ENCODE measurements around the gene SLC9A1.

SLC9A1 gene

GRCh38 chr1:27071049-27071416 is 83.9 kb downstream of the SLC9A1 start:
- DNase-seq (ENCODE audit: insufficient read length, low spot score) = no peak
- TF ChIP-seq POLR2A (IDR thresholded peaks at IDR 0.05; ENCODE audit: low read depth, low read length) = no peak
- no peak for FAIRE-seq

GRCh38 chr1:27070390-27071048 is 84.4 kb downstream of the SLC9A1 start:
- no peak for FAIRE-seq
- no peak for DNase-seq (ENCODE audit: insufficient read length, low spot score)
- no peak for TF ChIP-seq POLR2A (IDR thresholded peaks at IDR 0.05; ENCODE audit: low read depth, low read length)

- FAIRE-seq (no peak), DNase-seq (ENCODE audit: insufficient read length, low spot score) (no peak)
- no peak for TF ChIP-seq POLR2A (IDR thresholded peaks at IDR 0.05; ENCODE audit: low read depth, low read length)
Measured at GRCh38 chr1:27068922-27069321, 86.0 kb downstream of the SLC9A1 start.

- no peak for DNase-seq (ENCODE audit: insufficient read length, low spot score)
- no peak for FAIRE-seq
- TF ChIP-seq POLR2A (IDR thresholded peaks at IDR 0.05; ENCODE audit: low read depth, low read length) = no peak
Measured at GRCh38 chr1:27065999-27066630, 88.8 kb downstream of the SLC9A1 start.

- no peak for DNase-seq (ENCODE audit: insufficient read length, low spot score)
- no peak for TF ChIP-seq POLR2A (IDR thresholded peaks at IDR 0.05; ENCODE audit: low read depth, low read length)
- FAIRE-seq = no peak
Measured at GRCh38 chr1:27060891-27061290, 94.0 kb downstream of the SLC9A1 start.

- FAIRE-seq = no peak
- no peak for TF ChIP-seq POLR2A (IDR thresholded peaks at IDR 0.05; ENCODE audit: low read depth, low read length)
- DNase-seq (ENCODE audit: insufficient read length, low spot score) = no peak
Measured at GRCh38 chr1:27058966-27059669, 95.8 kb downstream of the SLC9A1 start.

GRCh38 chr1:27057801-27058625 is 96.9 kb downstream of the SLC9A1 start:
- FAIRE-seq (no peak), DNase-seq (ENCODE audit: insufficient read length, low spot score) (no peak)
- TF ChIP-seq POLR2A (IDR thresholded peaks at IDR 0.05; ENCODE audit: low read depth, low read length) = no peak

GRCh38 chr1:27057389-27057788 is 97.5 kb downstream of the SLC9A1 start:
- FAIRE-seq (no peak), DNase-seq (ENCODE audit: insufficient read length, low spot score) (no peak)
- no peak for TF ChIP-seq POLR2A (IDR thresholded peaks at IDR 0.05; ENCODE audit: low read depth, low read length)

GRCh38 chr1:27053977-27054753 is 100.8 kb downstream of the SLC9A1 start:
- DNase-seq (ENCODE audit: insufficient read length, low spot score) (no peak), FAIRE-seq (no peak)
- TF ChIP-seq POLR2A (IDR thresholded peaks at IDR 0.05; ENCODE audit: low read depth, low read length) = no peak

GRCh38 chr1:27052527-27052926 is 102.4 kb downstream of the SLC9A1 start:
- FAIRE-seq (no peak), DNase-seq (ENCODE audit: insufficient read length, low spot score) (no peak)
- no peak for TF ChIP-seq POLR2A (IDR thresholded peaks at IDR 0.05; ENCODE audit: low read depth, low read length)

- FAIRE-seq (no peak), DNase-seq (ENCODE audit: insufficient read length, low spot score) (no peak)
- TF ChIP-seq POLR2A (IDR thresholded peaks at IDR 0.05; ENCODE audit: low read depth, low read length) = no peak
Measured at GRCh38 chr1:27049607-27050006, 105.3 kb downstream of the SLC9A1 start.

GRCh38 chr1:27049100-27049499 is 105.8 kb downstream of the SLC9A1 start:
- TF ChIP-seq POLR2A (IDR thresholded peaks at IDR 0.05; ENCODE audit: low read depth, low read length) = no peak
- FAIRE-seq (no peak), DNase-seq (ENCODE audit: insufficient read length, low spot score) (no peak)

All from H54 (cell line).